SW 1271 (cell line): Measurements from ENCODE around the gene NSD2.

Source experiments
- DNase-seq, 2 experiments: peaks; one replicate each; lab custom pipeline; 2025; lab: John Stamatoyannopoulos, UW

Gene NSD2

GRCh38 chr4:1971456-1972200 is 100.4 kb downstream of the NSD2 start:
- DNase-seq, result no peak

- DNase-seq, result no peak
Measured at GRCh38 chr4:1972414-1972813, 101.2 kb downstream of the NSD2 start.

GRCh38 chr4:1973218-1973617 is 102.0 kb downstream of the NSD2 start:
- no peak for DNase-seq

- no peak for DNase-seq
Measured at GRCh38 chr4:1973661-1974060, 102.5 kb downstream of the NSD2 start.

GRCh38 chr4:1974840-1975239 is 103.6 kb downstream of the NSD2 start:
- DNase-seq, result no peak

- no peak for DNase-seq
Measured at GRCh38 chr4:1975391-1975801, 104.2 kb downstream of the NSD2 start.

GRCh38 chr4:1975880-1976279 is 104.7 kb downstream of the NSD2 start:
- no peak for DNase-seq

- no peak for DNase-seq
Measured at GRCh38 chr4:1976416-1977352, 105.5 kb downstream of the NSD2 start.

GRCh38 chr4:1978226-1978625 is 107.0 kb downstream of the NSD2 start:
- DNase-seq, result no peak

GRCh38 chr4:1978741-1979476 is 107.7 kb downstream of the NSD2 start:
- no peak for DNase-seq

GRCh38 chr4:1979477-1980196 is 108.4 kb downstream of the NSD2 start:
- no peak for DNase-seq

- DNase-seq, result no peak
Measured at GRCh38 chr4:1980561-1981041, 109.4 kb downstream of the NSD2 start.

GRCh38 chr4:1981251-1982058 is 110.3 kb downstream of the NSD2 start:
- DNase-seq, result no peak

GRCh38 chr4:1982124-1983052 is 111.2 kb downstream of the NSD2 start:
- DNase-seq, result no peak

GRCh38 chr4:1983053-1983845 is 112.1 kb downstream of the NSD2 start:
- no peak for DNase-seq

- no peak for DNase-seq
Measured at GRCh38 chr4:1983846-1984405, 112.7 kb downstream of the NSD2 start.

GRCh38 chr4:1984406-1985191 is 113.4 kb downstream of the NSD2 start:
- DNase-seq, result no peak

GRCh38 chr4:1985294-1985693 is 114.1 kb downstream of the NSD2 start:
- DNase-seq, result no peak
